Measurements from ENCODE around the gene NUTM1.

Gene NUTM1

DNA sequence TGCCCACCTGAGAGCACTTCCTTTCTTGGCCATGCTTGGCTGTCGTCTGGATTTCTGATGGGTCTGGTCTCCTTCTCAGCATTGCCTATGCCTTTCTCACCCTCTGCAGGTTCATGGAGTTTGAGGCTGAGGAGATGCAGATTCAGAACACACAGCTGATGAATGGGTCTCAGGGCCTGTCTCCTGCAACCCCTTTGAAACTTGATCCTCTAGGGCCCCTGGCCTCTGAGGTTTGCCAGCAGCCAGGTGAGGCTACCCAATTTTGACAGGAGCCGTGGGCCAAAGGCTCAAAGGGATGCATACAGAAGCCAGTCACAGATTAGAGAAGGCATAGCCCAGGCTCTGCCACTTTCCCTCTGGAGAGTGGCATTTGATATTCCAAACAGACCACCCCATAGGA lies 10.5 kb downstream of the NUTM1 start:
- no peak for TF ChIP-seq CTCF (IDR thresholded peaks at IDR 0.05; ENCODE audit: extremely low read depth, insufficient read depth, missing control alignments)
- DNase-seq (ENCODE audit: low spot score): no peak
- in situ Hi-C loops (cut with MboI; ENCODE audit: low pct_unique_long_range_greater_than_20kb, low sequenced_read_pairs, unreplicated experiment): loop anchor here (25.0 kb wide), 1 partner anchor 234 kb away; the partner anchor contains the start of gene GOLGA8B

DNA sequence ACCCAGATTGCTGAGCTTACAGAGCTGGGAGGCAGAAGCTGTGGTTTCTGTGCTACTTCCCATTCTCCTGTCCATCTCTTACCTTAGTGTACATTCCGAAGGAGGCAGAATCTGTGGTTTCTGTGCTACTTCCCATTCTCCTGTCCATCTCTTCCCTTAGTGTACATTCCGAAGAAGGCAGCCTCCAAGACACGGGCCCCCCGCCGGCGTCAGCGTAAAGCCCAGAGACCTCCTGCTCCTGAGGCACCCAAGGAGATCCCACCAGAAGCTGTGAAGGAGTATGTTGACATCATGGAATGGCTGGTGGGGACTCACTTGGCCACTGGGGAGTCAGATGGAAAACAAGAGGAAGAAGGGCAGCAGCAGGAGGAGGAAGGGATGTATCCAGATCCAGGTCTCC lies 11.2 kb downstream of the NUTM1 start:
- in situ Hi-C loops (cut with MboI; ENCODE audit: low pct_unique_long_range_greater_than_20kb, low sequenced_read_pairs, unreplicated experiment): loop anchor here (25.0 kb wide), 1 partner anchor 233 kb away; the partner anchor contains the start of gene GOLGA8B
- TF ChIP-seq CTCF (IDR thresholded peaks at IDR 0.05; ENCODE audit: extremely low read depth, insufficient read depth, missing control alignments): no peak

GRCh38 chr15:34355241-34355640 lies 12.1 kb downstream of the NUTM1 start:
- in situ Hi-C loops (cut with MboI; ENCODE audit: low pct_unique_long_range_greater_than_20kb, low sequenced_read_pairs, unreplicated experiment): loop anchor here (25.0 kb wide), 1 partner anchor 232 kb away; the partner anchor contains the start of gene GOLGA8B
- DNase-seq (ENCODE audit: low spot score): no peak
- TF ChIP-seq CTCF (IDR thresholded peaks at IDR 0.05; ENCODE audit: extremely low read depth, insufficient read depth, missing control alignments): no peak

More for the DNA sequence above, 11.2 kb downstream of the NUTM1 start:
- DNase-seq (ENCODE audit: low spot score): no peak

- DNase-seq (ENCODE audit: low spot score): no peak
- no peak for TF ChIP-seq CTCF (IDR thresholded peaks at IDR 0.05; ENCODE audit: extremely low read depth, insufficient read depth, missing control alignments)
- in situ Hi-C loops (cut with MboI; ENCODE audit: low pct_unique_long_range_greater_than_20kb, low sequenced_read_pairs, unreplicated experiment): loop anchor here (25.0 kb wide), 1 partner anchor 230 kb away; the partner anchor contains the start of gene GOLGA8B
These were observed 14.5 kb downstream of the NUTM1 start for GRCh38 chr15:34357653-34358052.

- TF ChIP-seq CTCF (IDR thresholded peaks at IDR 0.05; ENCODE audit: extremely low read depth, insufficient read depth, missing control alignments): no peak
- DNase-seq (ENCODE audit: low spot score): no peak
- in situ Hi-C loops (cut with MboI; ENCODE audit: low pct_unique_long_range_greater_than_20kb, low sequenced_read_pairs, unreplicated experiment): loop anchor here (25.0 kb wide), 1 partner anchor 229 kb away; the partner anchor contains the start of gene GOLGA8B
These were observed 15.3 kb downstream of the NUTM1 start for GRCh38 chr15:34358367-34358766.

DNA sequence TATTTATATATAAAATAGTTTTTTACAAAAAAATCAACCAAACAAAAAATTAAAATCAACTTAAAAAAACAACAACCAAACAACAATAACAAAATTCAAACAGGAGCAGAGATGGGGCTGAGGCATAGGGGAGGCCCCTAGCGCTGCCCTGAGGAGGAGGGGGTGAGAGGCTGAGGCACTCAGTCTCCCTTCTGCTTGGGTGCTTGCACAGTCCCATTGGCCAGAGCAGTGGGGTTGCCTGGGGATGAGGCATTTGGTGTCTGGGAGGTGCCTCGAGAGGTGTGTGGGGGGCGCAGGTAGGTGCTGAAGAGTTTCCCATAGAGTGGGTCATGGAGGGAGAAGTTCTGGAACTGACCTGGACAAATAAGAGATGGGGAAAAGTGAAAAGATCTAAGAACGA lies 15.8 kb downstream of the NUTM1 start:
- no peak for TF ChIP-seq CTCF (IDR thresholded peaks at IDR 0.05; ENCODE audit: extremely low read depth, insufficient read depth, missing control alignments)
- in situ Hi-C loops (cut with MboI; ENCODE audit: low pct_unique_long_range_greater_than_20kb, low sequenced_read_pairs, unreplicated experiment): loop anchor here (25.0 kb wide), 1 partner anchor 228 kb away; the partner anchor contains the start of gene GOLGA8B
- no peak for DNase-seq (ENCODE audit: low spot score)
